Prostate gland (tissue), 2 donors: ENCODE measurements around the gene APOBEC3F. TPM values are rescaled to one million over a fixed set of nuclear protein-coding genes. Genes with fewer than 3 reads are reported as not detected.
"Not testable (repeated sequence)": the region's sequence is repeated elsewhere in the genome, so short reads cannot be mapped to it uniquely, and the experiment has no call there.

Source experiments
- DNase-seq: peaks from one replicate; pipeline ENCODE4 v3.0.0-alpha.2; 2019; ENCODE audit warnings: low spot score
- H3K27ac ChIP-seq, 2 donors: fragments of 200-600 bp; sonication (generic); 2 replicates each; pipeline ENCODE4 v1.5.1; 2017 to 2019
- H3K27me3 ChIP-seq: fragments of 200-600 bp; sonication (generic); replicated peaks from 2 replicates; pipeline ENCODE4 v1.5.1; 2019; ENCODE audit not compliant: insufficient read depth
- H3K36me3 ChIP-seq, 2 donors: fragments of 200-600 bp; sonication (generic); 1 replicate in 1 of 2; 2 replicates in 1 of 2; pipeline versions ENCODE4 v1.5.1 to v1.8.1; 2017 to 2019
- H3K4me1 ChIP-seq: fragments of 200-600 bp; sonication (generic); replicated peaks from 2 replicates; pipeline ENCODE4 v1.5.1; 2019
- H3K4me3 ChIP-seq, 2 donors: fragments of 200-600 bp; sonication (generic); 2 replicates each; pipeline ENCODE4 v1.5.1; 2017 to 2019
- H3K9me3 ChIP-seq: fragments of 200-600 bp; sonication (generic); 2 replicates; pipeline ENCODE4 v1.5.1; 2017
- POLR2A ChIP-seq: fragments of 450-650 bp; IDR thresholded peaks from one replicate; pipeline ENCODE4 v1.6.1; 2016; ENCODE audit warnings: antibody characterized with exemption, mild to moderate bottlenecking
- POLR2AphosphoS5 ChIP-seq: sonication (generic); formaldehyde crosslinking; IDR thresholded peaks from one replicate; pipeline ENCODE4 v1.6.1; 2017; ENCODE audit warnings: antibody characterized with exemption
- WGBS: methylation state at CpG from one replicate; pipeline ENCODE4 v1.1.5; 2018; 5-methylcytosine and 5-hydroxymethylcytosine counted together
- intact Hi-C: fragments of 100-400 bp; cut with DNase I; formaldehyde crosslinking; loops from one replicate; pipeline ENCODE4 v1.14.2; 2022
- total RNA-seq, 2 donors: library from RNA; depleted of rRNA; stranded (reverse); fragments of >200 nt; gene quantifications; one replicate each; pipeline ENCODE4 v1.1.0, GENCODE V29; 2016
- TF ChIP-seq, protein P1 (sequence below), 4 experiments: fragments of 200-600 bp in 2 of 4; fragments of 450-650 bp in 2 of 4; sonication (generic) in 2 of 4; IDR thresholded peaks; 1 replicate in 3 of 4; 2 replicates in 1 of 4; pipeline ENCODE4 v1.5.1; 2016 to 2019; ENCODE audit warnings: antibody characterized with exemption in 4 of 4, mild to moderate bottlenecking in 2 of 4, moderate library complexity in 2 of 4

APOBEC3F gene
- total RNA-seq, 2 donors from 2014 or later: 4.4 to 28.3 TPM

DNA sequence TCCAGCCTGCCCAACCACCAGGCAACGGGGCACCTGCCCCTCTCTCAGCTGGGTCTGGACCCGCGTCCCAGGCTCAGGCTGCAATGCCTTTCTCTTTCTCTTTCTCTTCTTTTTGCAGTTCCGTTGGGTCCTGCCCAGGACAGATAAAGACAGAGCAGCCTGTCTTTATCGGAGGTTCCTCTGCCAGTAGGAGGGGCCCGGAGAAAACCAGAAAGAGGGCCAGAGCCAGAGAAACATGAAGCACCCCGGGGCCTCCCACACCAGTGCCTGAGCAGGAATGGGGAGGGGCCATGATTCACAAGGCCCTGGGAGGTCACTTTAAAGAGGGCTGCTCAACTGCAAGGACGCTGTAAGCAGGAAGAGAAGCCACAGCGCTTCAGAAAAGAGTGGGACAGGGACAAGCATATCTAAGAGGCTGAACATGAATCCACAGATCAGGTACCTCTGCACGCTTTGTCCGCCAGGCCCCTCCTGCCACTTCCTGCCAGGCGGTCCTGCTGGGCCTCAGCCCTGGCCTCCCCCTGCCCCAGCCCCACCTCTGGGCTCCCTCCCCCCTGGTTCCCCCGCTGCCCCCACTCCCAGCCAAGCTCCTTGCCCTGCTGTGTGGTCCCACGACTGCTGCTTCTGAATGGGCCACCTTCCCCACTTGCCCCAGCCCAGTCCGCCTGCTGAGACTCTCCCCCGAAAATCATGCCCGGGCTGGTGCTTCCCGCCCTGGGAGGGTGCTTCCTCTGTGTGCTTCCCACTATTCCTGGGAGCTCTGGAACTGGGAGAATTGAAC is 26.5 kb upstream of the APOBEC3F start, which contains the start of gene APOBEC3C:
Gene APOBEC3C, plus strand, starts transcription at position 316 of the 781 bp plus-strand sequence. Its CDS starts 106 bp downstream, at position 422.
- DNase-seq: peak; percentile 85
- H3K36me3 ChIP-seq: no peaks in the 10 kb centered on the region
- H3K27me3 ChIP-seq: no peaks in the 10 kb centered on the region
- 2% methylated on average over 18 of the region's 18 CpGs for WGBS
- peak; percentile 84 for TF ChIP-seq POLR2AphosphoS5
- TF ChIP-seq, protein P1, sequence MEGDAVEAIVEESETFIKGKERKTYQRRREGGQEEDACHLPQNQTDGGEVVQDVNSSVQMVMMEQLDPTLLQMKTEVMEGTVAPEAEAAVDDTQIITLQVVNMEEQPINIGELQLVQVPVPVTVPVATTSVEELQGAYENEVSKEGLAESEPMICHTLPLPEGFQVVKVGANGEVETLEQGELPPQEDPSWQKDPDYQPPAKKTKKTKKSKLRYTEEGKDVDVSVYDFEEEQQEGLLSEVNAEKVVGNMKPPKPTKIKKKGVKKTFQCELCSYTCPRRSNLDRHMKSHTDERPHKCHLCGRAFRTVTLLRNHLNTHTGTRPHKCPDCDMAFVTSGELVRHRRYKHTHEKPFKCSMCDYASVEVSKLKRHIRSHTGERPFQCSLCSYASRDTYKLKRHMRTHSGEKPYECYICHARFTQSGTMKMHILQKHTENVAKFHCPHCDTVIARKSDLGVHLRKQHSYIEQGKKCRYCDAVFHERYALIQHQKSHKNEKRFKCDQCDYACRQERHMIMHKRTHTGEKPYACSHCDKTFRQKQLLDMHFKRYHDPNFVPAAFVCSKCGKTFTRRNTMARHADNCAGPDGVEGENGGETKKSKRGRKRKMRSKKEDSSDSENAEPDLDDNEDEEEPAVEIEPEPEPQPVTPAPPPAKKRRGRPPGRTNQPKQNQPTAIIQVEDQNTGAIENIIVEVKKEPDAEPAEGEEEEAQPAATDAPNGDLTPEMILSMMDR (IDR thresholded peaks at IDR 0.05): peak in 1 of 4 experiments; percentile 32
- peak; percentile 89 for TF ChIP-seq POLR2A
- peak within 1 kb of the TSS; percentile 85 to 88 for H3K27ac ChIP-seq
- intact Hi-C loops: loop anchor here (10.0 kb wide), 2 partner anchors 111 to 301 kb away; partner anchors contain the start of gene RPL3
- no peaks in the 10 kb centered on the region for H3K9me3 ChIP-seq
- H3K4me1 ChIP-seq: no peaks in the 10 kb centered on the region
- H3K4me3 ChIP-seq: peak within 1 kb of the TSS; percentile 38 to 39

DNA sequence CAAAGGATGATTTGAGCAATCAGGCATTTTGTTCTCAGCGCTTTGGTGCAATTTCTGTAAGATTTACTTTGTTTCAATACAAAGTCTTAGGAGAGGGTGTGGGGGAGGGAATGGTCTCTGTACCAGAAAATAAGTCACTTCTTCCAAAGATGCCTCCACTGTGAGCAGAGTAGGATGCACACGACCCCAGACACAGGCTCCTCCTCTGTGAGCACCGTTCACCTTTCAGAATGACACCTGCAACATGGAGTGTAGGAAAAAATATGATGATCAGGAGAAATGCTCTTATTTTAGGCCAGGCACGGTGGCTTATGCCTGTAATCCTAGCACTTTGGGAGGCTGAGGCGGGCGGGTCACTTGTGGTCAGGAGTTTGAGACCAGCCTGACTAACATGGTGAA is 25.9 kb upstream of the APOBEC3F start:
- intact Hi-C loops: loop anchor here (10.0 kb wide), 2 partner anchors 110 to 300 kb away; partner anchors contain the start of gene RPL3
- Histone ChIP-seq H3K4me3 (peak overlapping the region; percentile 38 to 39), H3K27ac (peak overlapping the region; percentile 85 to 88)
- 24% methylated on average over 6 of the region's 6 CpGs for WGBS
- DNase-seq, H3K36me3 ChIP-seq, H3K4me1 ChIP-seq, H3K9me3 ChIP-seq, H3K27me3 ChIP-seq: not testable (repeated sequence)

DNA sequence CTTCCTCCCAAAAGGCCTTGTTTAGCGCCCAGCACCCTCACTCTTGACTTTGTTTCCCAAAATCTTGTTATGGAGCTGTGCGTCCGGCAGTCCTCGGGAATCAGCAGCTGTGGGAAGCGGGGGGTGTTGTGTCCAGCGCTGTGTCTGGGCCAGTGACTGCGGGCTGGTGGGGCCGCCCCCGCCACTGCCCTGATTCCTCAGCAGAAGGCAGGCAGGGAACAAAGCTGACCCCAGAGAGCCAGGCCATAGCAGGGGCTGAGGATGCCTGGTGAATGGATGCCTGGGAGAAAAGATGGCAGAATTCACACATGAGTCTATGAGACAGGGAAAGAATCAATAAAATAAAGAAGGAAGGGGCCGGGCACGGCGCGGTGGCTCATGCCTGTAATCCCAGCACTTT is 24.1 kb upstream of the APOBEC3F start:
- TF ChIP-seq POLR2A: no peak
- TF ChIP-seq POLR2AphosphoS5: no peak
- TF ChIP-seq, protein P1 (IDR thresholded peaks at IDR 0.05): no peak
- Histone ChIP-seq H3K4me3 (no peak overlapping the region), H3K27me3 (no peaks in the 10 kb centered on the region), H3K36me3 (no peaks in the 10 kb centered on the region), H3K4me1 (no peaks in the 10 kb centered on the region), H3K9me3 (no peaks in the 10 kb centered on the region), H3K27ac (no peak overlapping the region)
- 96% methylated on average over 13 of the region's 13 CpGs for WGBS
- intact Hi-C loops: loop anchor here (10.0 kb wide), 2 partner anchors 108 to 298 kb away; partner anchors contain the start of gene RPL3
- DNase-seq: no peak

DNA sequence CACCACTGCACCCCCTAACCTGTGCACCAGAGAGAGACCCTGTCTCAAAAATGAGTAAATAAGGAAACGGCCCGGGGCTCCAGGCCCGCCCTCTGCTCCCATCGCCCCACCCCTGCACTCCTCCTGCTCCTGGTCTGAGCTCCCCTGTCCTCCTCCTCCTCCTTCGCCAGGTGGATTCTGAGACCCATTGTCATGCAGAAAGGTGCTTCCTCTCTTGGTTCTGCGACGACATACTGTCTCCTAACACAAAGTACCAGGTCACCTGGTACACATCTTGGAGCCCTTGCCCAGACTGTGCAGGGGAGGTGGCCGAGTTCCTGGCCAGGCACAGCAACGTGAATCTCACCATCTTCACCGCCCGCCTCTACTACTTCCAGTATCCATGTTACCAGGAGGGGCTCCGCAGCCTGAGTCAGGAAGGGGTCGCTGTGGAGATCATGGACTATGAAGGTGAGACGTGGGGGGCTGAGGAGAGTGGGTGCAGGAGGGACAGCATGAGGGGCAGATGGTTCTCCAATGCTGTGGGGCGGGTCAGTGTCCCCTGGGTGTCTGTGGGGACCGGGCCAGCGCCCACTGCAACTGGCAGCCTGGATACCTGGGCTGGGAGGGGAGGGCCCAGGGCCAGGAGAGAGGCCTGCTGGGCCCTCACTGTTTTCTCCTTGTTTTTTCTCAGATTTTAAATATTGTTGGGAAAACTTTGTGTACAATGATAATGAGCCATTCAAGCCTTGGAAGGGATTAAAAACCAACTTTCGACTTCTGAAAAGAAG is 22.9 kb upstream of the APOBEC3F start:
- Histone ChIP-seq H3K9me3 (no peaks in the 10 kb centered on the region), H3K4me1 (no peaks in the 10 kb centered on the region), H3K27me3 (no peaks in the 10 kb centered on the region), H3K4me3 (no peak overlapping the region), H3K36me3 (no peaks in the 10 kb centered on the region), H3K27ac (no peak overlapping the region)
- no peak for DNase-seq
- WGBS: 77% methylated on average over 18 of the region's 18 CpGs
- TF ChIP-seq, protein P1 (IDR thresholded peaks at IDR 0.05): no peak
- TF ChIP-seq POLR2AphosphoS5: no peak
- no peak for TF ChIP-seq POLR2A
- intact Hi-C loops: loop anchor here (10.0 kb wide), 2 partner anchors 107 to 297 kb away; partner anchors contain the start of gene RPL3

DNA sequence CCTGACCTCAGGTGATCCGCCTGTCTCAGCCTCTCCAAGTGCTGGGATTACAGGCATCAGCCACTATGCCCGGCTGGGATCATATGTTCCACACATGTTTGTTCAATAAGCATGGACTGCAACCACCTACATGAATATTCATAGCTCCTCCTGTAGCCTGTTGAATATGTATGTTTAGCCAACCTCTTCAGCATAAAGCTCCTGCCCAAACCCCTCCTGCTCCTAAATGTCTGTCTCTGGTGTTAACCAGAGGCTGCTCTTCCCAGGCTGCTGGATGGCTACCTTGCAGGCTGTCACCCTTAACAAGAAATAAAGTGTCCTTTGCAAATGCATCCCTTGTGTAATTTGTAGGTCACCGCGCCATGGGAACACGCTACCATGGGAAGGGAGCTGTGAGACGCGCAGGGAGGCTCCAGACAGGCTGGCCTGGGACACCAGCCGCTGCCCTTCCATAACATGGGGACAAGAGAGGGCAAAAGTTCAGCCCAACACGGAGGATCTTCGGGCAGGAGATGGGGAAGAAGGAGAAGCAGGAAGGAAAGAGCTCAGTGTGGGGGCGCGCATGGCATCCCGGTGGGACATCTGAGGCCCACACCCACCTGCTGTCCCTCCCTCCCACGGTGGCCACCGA is 20.5 kb upstream of the APOBEC3F start:
- peak; percentile 31 for TF ChIP-seq POLR2AphosphoS5
- Histone ChIP-seq H3K4me3 (peak overlapping the region in 1 of 2 donors; percentile 10), H3K27ac (peak overlapping the region; percentile 39 to 43)
- H3K27me3 ChIP-seq, DNase-seq, intact Hi-C loops, H3K4me1 ChIP-seq, H3K36me3 ChIP-seq, H3K9me3 ChIP-seq: not testable (repeated sequence)
- WGBS: 55% methylated on average over 15 of the region's 15 CpGs
